ENCODE measurements around the gene ITPR2.

ITPR2 gene

GRCh38 chr12:26823390-26823789 is 9.6 kb downstream of the ITPR2 start:
- H3K4me1 ChIP-seq (ENCODE audit: insufficient read depth, low read length, poor library complexity, severe bottlenecking) = peaks cover 47% of the 10 kb centered on the region
- no peak overlapping the region for H3K9ac ChIP-seq (ENCODE audit: low read depth, low read length, poor library complexity, severe bottlenecking)
- no peaks in the 10 kb centered on the region for H3K9me3 ChIP-seq (ENCODE audit: insufficient read depth, low read depth, low read length)
- no peaks in the 10 kb centered on the region; the same call in 1 of the 2 replicates for H3K9me2 ChIP-seq (replicated peaks; ENCODE audit: low read depth, low read length)
- no peak overlapping the region for H3K4me3 ChIP-seq (ENCODE audit: low read length, poor library complexity, severe bottlenecking)
- peaks cover 7% of the 10 kb centered on the region for H4K20me1 ChIP-seq (ENCODE audit: insufficient read depth, low read length, poor library complexity, severe bottlenecking)
- H3K4me2 ChIP-seq (ENCODE audit: low read depth, low read length, poor library complexity, severe bottlenecking) = peak overlapping the region; percentile 83
- H3F3A ChIP-seq (ENCODE audit: low read depth) = 0 out of 2 replicates have a peak, but pooled peaks cover 6% of the 10 kb centered on the region
- peaks cover 91% of the 10 kb centered on the region for H3K79me2 ChIP-seq (ENCODE audit: insufficient read depth, low read length)
- H3K27me3 ChIP-seq (ENCODE audit: insufficient read depth, low read length, poor library complexity, severe bottlenecking) = no peaks in the 10 kb centered on the region
- no peak for TF ChIP-seq CTCF (conservative IDR thresholded peaks at IDR 0.05; ENCODE audit: low read length)
- TF ChIP-seq EZH2phosphoT487 (IDR thresholded peaks at IDR 0.05; ENCODE audit: borderline replicate concordance) = no peak
- H2AFZ ChIP-seq (ENCODE audit: low read length) = no peak overlapping the region
- H3K36me3 ChIP-seq (ENCODE audit: insufficient read depth, low read length) = no peaks in the 10 kb centered on the region

DNA sequence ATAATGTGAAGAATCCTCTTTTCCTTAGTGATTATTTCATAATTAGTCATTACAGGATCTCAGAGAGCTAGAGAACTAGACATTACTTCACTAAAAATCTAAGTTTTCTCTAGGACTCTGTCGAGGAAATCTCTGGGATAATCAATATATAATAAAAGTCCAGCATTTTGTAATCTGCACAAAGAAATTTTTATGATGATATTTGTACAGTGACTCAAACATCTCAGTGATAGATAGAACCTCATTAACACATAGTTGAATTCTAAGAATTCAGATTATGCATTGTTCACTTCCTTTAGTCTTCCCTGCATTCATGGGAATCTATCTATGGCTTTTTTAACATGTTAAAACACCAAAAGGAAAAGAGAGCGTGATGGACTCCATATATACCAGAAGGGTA is 11.0 kb downstream of the ITPR2 start:
- peaks cover 4% of the 10 kb centered on the region for H4K20me1 ChIP-seq (ENCODE audit: insufficient read depth, low read length, poor library complexity, severe bottlenecking)
- no peaks in the 10 kb centered on the region; the same call in 1 of the 2 replicates for H3K9me2 ChIP-seq (replicated peaks; ENCODE audit: low read depth, low read length)
- no peaks in the 10 kb centered on the region for H3K36me3 ChIP-seq (ENCODE audit: insufficient read depth, low read length)
- H3K79me2 ChIP-seq (ENCODE audit: insufficient read depth, low read length) = peaks cover 78% of the 10 kb centered on the region
- no peaks in the 10 kb centered on the region for H3K9me3 ChIP-seq (ENCODE audit: insufficient read depth, low read depth, low read length)
- H3K9ac ChIP-seq (ENCODE audit: low read depth, low read length, poor library complexity, severe bottlenecking) = no peak overlapping the region
- no peak overlapping the region for H2AFZ ChIP-seq (ENCODE audit: low read length)
- no peaks in the 10 kb centered on the region for H3F3A ChIP-seq (ENCODE audit: low read depth)
- no peak overlapping the region for H3K4me2 ChIP-seq (ENCODE audit: low read depth, low read length, poor library complexity, severe bottlenecking)
- H3K27me3 ChIP-seq (ENCODE audit: insufficient read depth, low read length, poor library complexity, severe bottlenecking) = no peaks in the 10 kb centered on the region
- H3K4me3 ChIP-seq (ENCODE audit: low read length, poor library complexity, severe bottlenecking) = no peak overlapping the region
- TF ChIP-seq CTCF (conservative IDR thresholded peaks at IDR 0.05; ENCODE audit: low read length) = no peak
- no peak for TF ChIP-seq EZH2phosphoT487 (IDR thresholded peaks at IDR 0.05; ENCODE audit: borderline replicate concordance)
- H3K4me1 ChIP-seq (ENCODE audit: insufficient read depth, low read length, poor library complexity, severe bottlenecking) = peaks cover 33% of the 10 kb centered on the region

DNA sequence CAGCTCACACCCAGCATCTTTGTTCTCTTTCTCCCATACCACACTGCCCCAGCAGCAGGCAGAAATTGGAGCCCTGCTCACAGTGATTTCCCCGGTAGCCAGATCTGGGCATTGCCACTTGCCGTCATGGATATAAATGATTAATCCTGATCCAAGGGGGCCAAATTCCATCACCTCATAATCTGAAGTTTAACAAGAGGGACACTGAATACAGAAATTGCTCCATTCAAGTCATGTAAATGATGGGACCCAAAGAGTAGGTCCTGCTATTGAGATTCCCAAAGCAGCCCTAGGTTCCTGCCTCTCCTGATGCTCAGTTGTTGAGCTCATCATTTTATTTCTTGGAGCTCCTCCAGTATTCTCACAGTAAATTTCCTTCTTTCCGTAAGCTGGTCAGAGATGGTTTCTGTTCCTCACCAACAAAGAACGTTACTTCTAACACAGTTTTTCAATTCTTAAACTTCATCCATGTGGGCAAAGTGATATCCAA is 11.7 kb downstream of the ITPR2 start:
- H4K20me1 ChIP-seq (ENCODE audit: insufficient read depth, low read length, poor library complexity, severe bottlenecking) = peaks cover 3% of the 10 kb centered on the region
- H3K27me3 ChIP-seq (ENCODE audit: insufficient read depth, low read length, poor library complexity, severe bottlenecking) = no peaks in the 10 kb centered on the region
- TF ChIP-seq CTCF (conservative IDR thresholded peaks at IDR 0.05; ENCODE audit: low read length) (no peak), EZH2phosphoT487 (IDR thresholded peaks at IDR 0.05; ENCODE audit: borderline replicate concordance) (no peak)
- no peak overlapping the region for H3K9ac ChIP-seq (ENCODE audit: low read depth, low read length, poor library complexity, severe bottlenecking)
- no peaks in the 10 kb centered on the region for H3K9me3 ChIP-seq (ENCODE audit: insufficient read depth, low read depth, low read length)
- H3F3A ChIP-seq (ENCODE audit: low read depth) = no peaks in the 10 kb centered on the region
- peaks cover 72% of the 10 kb centered on the region for H3K79me2 ChIP-seq (ENCODE audit: insufficient read depth, low read length)
- no peaks in the 10 kb centered on the region; the same call in 1 of the 2 replicates for H3K9me2 ChIP-seq (replicated peaks; ENCODE audit: low read depth, low read length)
- no peak overlapping the region for H3K4me3 ChIP-seq (ENCODE audit: low read length, poor library complexity, severe bottlenecking)
- H3K4me1 ChIP-seq (ENCODE audit: insufficient read depth, low read length, poor library complexity, severe bottlenecking) = peaks cover 28% of the 10 kb centered on the region
- no peak overlapping the region for H3K4me2 ChIP-seq (ENCODE audit: low read depth, low read length, poor library complexity, severe bottlenecking)
- H2AFZ ChIP-seq (ENCODE audit: low read length) = no peak overlapping the region
- H3K36me3 ChIP-seq (ENCODE audit: insufficient read depth, low read length) = 0 out of 2 replicates have a peak, but pooled peaks cover 4% of the 10 kb centered on the region

Data from Loucy (cell line).